HK-2 (cell line): ENCODE measurements around the gene ZNF280D.

Experiments used
- DNase-seq: peaks from one replicate; pipeline ENCODE4 v3.0.0-alpha.2; 2018; ENCODE audit not compliant: unreplicated experiment

ZNF280D gene

GRCh38 chr15:56752986-56753385 is 19.7 kb upstream of the ZNF280D start:
- DNase-seq, result no peak

DNA sequence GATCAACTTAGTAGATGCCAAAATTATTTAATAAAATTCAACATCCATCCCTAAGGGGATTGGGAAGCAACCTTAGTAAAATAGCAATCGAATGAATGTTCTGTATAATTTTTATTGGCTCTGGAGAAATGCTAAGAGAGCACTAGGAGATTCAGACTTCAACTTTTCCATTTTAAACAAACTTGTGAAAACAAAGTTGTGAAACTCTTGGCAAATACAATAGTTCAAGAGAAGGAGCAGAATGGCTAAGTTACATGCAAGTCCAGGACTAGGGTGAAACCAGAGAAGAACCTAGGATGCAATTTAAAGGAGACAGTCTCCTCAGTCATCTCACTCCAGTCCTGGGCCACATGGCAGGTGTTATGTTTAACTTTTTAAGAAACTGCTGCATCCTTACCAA is 16.7 kb upstream of the ZNF280D start:
- DNase-seq, result no peak

- no peak for DNase-seq
Measured at GRCh38 chr15:56744701-56745683, 11.7 kb upstream of the ZNF280D start.

GRCh38 chr15:56741541-56741940 is 8.2 kb upstream of the ZNF280D start:
- DNase-seq, result no peak

DNA sequence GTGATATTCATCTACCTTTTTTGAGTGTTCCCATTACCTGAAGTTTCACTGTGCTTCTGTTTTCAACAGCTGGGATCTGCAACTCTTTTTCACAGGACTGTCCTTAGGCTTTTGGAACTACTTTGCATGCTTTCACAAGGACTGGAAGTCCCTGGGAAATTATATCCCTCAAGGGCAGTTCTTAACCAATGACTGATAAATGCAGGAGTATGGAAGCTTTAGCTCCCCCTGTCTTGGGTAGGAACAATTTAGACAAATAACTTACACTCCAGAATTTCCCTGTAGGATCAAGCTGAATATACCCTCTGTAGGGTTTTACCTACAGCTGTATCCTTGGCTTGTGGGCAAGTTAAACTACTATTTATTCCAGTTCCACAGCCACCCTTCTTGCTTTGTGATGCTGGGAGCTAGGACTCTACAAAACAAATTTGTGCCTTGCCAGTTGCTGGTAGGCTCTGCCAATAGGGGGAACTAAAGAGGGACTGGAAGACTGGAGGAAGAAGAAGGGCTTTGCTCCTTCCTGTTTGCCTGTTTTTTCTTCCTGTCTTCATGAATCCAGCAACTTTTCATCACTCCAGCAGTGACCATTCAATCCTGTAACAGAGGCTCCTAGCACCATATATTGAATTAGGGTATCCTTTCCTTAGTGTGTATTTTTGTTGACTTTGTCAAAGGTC is 6.8 kb upstream of the ZNF280D start:
- no peak for DNase-seq

GRCh38 chr15:56739474-56739873 is 6.2 kb upstream of the ZNF280D start:
- no peak for DNase-seq

DNA sequence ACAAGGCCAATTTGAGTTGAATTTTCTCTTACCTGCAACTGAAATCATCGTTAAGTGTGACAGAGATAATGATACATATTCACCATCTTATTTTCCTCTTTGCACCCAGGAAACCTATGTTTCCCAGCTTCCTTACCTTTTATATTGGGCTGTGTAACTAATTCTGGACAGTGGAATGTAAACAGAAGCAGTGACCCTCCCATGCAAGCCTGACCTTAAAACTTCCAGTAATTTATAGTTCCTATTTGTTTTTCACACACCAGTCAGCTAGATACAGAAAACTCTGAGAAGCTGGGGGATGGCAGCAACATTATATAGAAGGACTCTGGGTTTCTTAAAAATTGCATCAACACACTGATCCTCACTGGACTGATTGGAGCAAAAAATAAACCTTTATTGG is 4.5 kb upstream of the ZNF280D start:
- DNase-seq, result no peak

GRCh38 chr15:56736881-56737707 is 3.8 kb upstream of the ZNF280D start:
- DNase-seq, result no peak

DNA sequence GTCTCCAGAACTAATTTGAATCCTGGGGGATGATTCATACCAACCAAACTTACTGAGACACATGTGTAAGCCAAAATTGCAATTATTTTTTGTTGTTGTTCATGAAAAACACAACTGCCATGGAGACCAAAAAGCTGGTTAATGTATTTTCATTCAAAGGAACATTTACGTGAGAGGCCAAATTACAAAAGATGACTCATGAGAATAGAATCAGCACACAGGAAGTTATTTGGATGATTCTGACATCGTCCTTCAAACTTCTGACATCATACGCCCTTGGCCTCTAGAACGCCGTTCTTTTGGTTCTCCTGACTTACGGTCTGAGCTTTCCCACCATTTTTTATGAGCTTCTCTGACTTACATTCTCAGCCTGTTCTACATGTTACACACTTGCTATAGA is 3.0 kb upstream of the ZNF280D start:
- no peak for DNase-seq

- no peak for DNase-seq
Measured at GRCh38 chr15:56735589-56735988, 2.3 kb upstream of the ZNF280D start.

- DNase-seq, result no peak
Measured at GRCh38 chr15:56734013-56734635, 815 bp upstream of the ZNF280D start.

- DNase-seq, result no peak
Measured at GRCh38 chr15:56732886-56733135, 498 bp downstream of the ZNF280D start.

GRCh38 chr15:56732135-56732885 is 999 bp downstream of the ZNF280D start:
- no peak for DNase-seq

- DNase-seq, result no peak
Measured at GRCh38 chr15:56731548-56731947, 1.8 kb downstream of the ZNF280D start.

- DNase-seq, result no peak
Measured at GRCh38 chr15:56729561-56729960, 3.7 kb downstream of the ZNF280D start.

GRCh38 chr15:56725386-56725785 is 7.9 kb downstream of the ZNF280D start:
- DNase-seq, result no peak

DNA sequence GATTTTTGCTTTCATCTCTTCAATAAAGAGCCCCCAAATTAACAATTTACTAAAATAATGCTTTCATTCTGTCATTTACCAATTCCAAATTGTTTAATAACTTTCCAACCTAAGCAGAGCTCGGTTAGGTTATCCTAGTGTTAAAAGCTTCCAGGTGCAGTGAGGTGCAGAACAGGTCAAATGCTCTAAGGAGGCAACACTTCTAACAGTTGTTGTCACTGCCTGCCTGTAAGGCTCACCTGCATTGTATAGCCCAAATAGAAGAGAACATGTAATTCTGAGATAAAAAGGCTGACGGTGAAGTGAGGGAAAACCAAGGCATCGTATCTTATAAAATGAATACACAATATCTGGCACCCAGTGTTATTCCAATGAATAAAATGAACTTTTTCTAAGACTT is 9.1 kb downstream of the ZNF280D start:
- DNase-seq, result no peak

DNA sequence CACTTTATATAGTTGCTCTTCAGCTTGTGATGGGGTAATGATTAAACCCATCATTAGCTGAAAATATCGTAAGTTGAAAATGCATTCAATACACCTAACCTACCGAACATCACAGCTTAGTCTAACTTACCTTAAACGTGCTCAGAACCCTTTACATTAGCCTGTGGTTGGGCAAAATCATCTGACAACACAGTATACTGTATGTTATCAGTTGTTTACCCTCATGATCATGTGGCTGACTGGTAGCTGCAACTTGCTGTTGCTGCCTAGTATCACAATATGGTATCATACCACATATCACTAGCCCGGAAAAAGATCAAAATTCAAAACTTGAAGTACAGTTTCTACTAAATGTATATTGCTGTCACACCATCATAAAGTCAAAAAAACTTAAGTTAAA is 9.5 kb downstream of the ZNF280D start:
- no peak for DNase-seq

DNA sequence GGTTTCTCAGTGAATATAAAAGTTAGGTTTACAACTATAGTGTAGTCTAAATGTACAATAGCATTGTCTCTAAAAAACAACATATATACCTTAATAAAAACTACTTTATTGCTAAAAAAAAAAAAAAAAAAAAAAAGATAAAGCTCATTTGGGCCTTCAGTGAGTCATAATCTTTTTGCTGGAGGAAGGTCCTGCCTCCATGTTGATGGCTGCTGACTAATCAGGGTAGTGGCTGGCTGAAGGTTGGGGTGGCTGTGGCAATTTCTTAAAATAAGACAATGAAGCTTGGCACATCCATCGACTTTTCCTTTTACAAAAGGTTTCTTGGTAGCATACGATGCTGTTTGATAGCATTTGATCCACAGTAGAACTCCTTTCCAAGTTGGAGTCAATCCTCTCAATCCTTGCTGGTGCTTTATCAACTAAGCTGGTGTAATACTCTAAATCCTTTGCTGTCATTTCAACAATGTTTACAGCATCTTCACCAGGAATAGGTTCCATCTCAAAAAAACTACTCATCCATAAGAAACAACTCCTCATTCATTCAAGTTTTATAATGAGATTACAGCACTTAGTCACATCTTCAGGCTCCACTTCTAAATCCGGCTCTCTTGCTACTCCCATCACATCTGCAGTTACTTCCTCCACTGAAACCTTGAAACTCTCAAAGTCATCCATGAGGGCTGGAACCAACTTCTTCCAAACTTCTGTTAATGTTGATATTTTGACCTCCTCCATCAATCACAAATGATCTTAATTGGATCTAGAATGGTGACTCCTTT is 13.3 kb downstream of the ZNF280D start:
- no peak for DNase-seq

- DNase-seq, result no peak
Measured at GRCh38 chr15:56719021-56719612, 14.2 kb downstream of the ZNF280D start.
